ENCODE measurements around the gene PPM1H.

The PPM1H gene

DNA sequence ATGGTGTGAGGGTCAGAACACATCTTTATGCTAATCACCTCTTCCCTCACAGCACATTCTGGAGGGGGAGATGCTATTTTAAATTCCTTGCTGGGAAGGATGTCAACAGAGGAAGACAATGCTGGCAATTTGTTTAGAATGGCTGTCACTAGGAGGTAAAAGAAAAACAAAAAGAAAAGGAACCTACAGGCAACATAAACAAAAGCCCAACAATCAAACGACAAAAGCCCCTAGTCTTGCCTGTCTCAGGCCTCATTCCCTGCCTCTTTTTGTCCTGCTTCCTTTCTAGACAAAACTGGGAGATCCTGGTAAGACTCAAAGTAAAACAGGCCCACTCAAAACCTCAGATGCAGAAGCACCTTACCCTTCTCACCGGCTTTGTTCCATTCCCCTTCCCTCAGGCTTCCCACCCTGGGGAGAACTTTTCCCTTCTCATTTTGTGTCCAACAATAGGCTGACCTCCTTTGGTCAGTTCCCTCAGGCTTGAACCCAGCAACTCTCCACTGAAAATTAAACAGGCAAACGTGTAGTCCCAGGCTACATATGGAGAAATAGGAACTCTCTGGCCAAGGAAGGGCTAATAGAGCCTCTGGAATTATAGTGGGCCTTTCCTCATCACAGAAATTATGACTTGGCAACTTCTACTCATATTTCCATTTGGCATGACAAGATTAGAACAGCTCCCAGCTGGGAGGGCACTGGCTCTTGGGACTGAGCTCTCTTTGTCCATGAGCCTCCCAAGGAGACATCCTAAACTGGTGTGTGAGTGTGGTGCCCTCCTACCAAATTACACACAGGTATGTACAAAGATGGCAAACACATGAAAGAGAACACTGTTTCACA lies 275.3 kb downstream of the PPM1H start:
- TF ChIP-seq, protein P1, sequence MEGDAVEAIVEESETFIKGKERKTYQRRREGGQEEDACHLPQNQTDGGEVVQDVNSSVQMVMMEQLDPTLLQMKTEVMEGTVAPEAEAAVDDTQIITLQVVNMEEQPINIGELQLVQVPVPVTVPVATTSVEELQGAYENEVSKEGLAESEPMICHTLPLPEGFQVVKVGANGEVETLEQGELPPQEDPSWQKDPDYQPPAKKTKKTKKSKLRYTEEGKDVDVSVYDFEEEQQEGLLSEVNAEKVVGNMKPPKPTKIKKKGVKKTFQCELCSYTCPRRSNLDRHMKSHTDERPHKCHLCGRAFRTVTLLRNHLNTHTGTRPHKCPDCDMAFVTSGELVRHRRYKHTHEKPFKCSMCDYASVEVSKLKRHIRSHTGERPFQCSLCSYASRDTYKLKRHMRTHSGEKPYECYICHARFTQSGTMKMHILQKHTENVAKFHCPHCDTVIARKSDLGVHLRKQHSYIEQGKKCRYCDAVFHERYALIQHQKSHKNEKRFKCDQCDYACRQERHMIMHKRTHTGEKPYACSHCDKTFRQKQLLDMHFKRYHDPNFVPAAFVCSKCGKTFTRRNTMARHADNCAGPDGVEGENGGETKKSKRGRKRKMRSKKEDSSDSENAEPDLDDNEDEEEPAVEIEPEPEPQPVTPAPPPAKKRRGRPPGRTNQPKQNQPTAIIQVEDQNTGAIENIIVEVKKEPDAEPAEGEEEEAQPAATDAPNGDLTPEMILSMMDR (conservative IDR thresholded peaks at IDR 0.05; ENCODE audit: control insufficient read depth, insufficient read depth, low read depth, low read length), result no peak
- DNase-seq (ENCODE audit: low read depth), result no peak
- H3K4me3 ChIP-seq (ENCODE audit: control insufficient read depth, low read depth, low read length), result no peak overlapping the region

DNA sequence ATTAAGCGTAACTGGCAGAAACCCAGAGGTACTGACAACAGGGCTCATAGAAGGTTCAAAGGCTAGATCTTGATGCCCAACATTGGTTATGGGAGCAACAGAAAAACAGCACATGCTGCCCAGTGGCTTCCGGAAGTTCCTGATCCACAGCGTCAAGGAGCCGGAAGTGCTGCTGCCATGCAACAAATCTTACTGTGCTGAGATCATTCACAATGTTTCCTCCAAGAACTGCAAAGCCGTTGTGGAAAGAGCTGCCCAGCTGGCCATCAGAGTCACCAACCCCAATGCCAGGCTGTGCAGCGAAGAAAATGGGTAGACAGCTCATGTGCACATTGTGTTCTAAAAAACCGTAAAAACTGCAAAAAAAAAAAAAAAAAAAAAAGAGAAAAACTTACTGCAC lies 276.0 kb downstream of the PPM1H start:
- H3K4me3 ChIP-seq (ENCODE audit: control insufficient read depth, low read depth, low read length), result no peak overlapping the region
- TF ChIP-seq, protein P1 (conservative IDR thresholded peaks at IDR 0.05; ENCODE audit: control insufficient read depth, insufficient read depth, low read depth, low read length), result no peak
- no peak for DNase-seq (ENCODE audit: low read depth)

DNA sequence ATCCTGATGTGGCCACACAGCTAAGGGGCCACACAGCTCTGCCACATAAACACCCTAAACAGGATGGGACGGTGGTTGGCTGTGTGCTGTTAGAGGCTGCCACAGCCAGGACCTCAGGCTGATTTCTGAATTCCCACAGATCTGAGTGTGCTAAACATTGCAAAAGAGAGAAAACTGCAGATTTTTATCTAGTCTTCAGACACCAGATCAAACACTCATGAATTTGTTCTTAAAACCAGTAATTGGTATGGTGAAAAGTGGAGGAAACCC lies 277.7 kb downstream of the PPM1H start:
- H3K4me3 ChIP-seq (ENCODE audit: control insufficient read depth, low read depth, low read length), result no peak overlapping the region
- TF ChIP-seq, protein P1 (conservative IDR thresholded peaks at IDR 0.05; ENCODE audit: control insufficient read depth, insufficient read depth, low read depth, low read length), result no peak
- no peak for DNase-seq (ENCODE audit: low read depth)

DNA sequence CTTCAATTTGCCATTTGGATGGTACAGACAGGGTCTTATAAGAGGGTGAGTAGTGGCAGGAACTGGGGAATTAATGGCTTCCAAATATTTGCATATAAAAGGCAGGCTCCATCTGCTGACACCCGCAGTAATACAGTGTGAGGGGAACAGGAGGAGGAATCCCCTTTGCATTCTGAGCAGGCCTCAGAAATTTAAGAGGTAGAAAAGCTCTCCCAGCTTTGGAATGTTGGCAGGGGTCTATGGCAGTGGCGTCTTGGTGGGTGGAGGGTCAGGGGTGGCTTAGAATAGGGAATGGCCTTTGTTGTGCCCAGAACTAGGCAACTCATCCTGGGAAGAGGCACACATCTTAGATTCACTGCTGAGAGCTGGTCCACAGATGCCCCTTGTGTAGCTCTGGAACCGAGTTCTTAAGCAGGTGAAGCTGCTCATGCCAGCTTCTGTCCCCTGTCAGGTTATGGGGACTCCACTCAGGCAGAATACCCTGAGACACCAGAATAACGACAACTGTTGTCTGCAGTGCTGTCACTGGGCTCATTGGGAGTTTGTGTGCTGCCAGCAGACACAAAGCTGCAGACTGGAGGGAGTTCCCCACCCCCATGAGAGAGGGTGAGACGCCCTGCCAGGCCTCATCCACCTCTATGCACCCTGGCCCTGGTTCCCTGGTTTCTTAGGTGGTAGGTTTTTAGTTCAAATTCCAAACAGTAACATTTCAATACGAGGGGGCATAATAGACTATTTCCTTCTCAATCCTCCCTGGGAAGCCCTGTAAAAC lies 278.2 kb downstream of the PPM1H start:
- H3K4me3 ChIP-seq (ENCODE audit: control insufficient read depth, low read depth, low read length), result no peak overlapping the region
- DNase-seq (ENCODE audit: low read depth), result no peak
- TF ChIP-seq, protein P1 (conservative IDR thresholded peaks at IDR 0.05; ENCODE audit: control insufficient read depth, insufficient read depth, low read depth, low read length), result no peak

DNA sequence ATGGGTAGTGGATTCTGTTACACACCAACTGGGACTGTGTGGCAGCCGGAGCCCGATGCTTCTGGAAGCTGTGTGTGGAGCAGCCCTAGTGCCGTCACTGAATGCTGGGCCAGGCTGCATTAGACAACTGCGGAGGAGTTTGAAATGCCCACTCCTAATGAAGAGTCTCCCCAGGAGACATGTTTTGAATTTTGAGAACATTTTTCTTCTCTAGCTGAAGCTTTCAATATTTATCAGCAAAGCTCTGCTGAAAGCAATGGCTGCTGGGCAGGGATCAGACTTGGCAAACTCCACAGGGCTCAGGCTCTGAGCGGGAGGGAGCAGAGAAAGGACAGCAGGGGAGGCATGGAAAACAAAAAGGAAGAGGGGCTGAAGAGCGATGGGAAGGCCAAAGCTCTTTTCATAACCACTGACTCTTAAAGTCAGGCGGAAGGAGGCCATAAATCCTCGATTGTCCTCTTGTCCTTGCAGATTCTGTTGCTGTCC lies 279.2 kb downstream of the PPM1H start:
- no peak for DNase-seq (ENCODE audit: low read depth)
- H3K4me3 ChIP-seq (ENCODE audit: control insufficient read depth, low read depth, low read length), result no peak overlapping the region
- TF ChIP-seq, protein P1 (conservative IDR thresholded peaks at IDR 0.05; ENCODE audit: control insufficient read depth, insufficient read depth, low read depth, low read length), result no peak

DNA sequence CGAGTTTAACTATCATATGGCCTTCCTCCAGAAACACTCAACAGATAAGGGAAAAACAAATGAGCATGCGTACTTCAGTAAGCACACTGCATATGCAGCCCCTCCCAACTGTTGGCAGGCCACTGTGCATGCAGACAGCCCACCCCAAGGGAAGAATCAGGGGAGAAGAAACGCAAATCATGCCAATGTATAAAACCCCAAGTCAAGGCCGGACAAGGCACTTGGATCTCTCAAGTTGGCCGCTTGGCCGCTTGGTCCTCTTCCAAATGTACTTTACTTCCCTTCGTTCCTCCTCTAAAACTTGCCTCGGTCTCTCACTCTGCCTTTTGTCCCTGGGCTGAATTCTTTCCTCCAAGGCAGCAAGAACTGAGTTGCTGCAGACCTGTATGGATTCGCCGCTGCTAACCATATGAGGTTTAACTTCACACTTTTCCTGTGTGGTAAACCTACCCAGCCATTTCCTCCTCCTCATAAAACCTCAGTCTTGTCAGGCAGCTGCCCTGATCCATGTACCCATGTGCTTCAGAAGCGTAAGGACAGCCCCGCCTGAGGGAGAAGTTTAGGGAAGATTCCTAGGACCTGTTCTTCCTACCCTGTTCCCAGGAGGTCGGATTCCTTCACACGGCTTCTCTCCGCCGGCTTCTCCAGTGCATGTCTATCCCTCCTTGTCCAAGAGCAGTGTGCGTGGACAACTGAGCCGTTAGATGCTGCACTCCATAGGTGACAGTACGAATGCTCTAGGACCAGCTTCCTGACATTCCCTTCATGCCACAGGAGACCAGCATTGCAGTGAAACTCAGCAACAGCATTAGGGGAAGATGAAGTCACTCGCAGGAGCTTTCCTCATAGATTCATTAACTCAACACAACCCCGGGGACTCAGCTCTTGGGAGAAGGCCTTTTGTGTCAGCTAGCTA lies 280.4 kb downstream of the PPM1H start:
- DNase-seq (ENCODE audit: low read depth), result no peak
- TF ChIP-seq, protein P1 (conservative IDR thresholded peaks at IDR 0.05; ENCODE audit: control insufficient read depth, insufficient read depth, low read depth, low read length), result no peak
- H3K4me3 ChIP-seq (ENCODE audit: control insufficient read depth, low read depth, low read length), result no peak overlapping the region
